Glomerular visceral epithelial cell (primary cell): ENCODE measurements around the gene SEC11A.

Experiments used
- DNase-seq: peaks from one replicate; pipeline ENCODE4 v3.0.0-alpha.2; 2016; ENCODE audit errors: extremely low spot score

The SEC11A gene

DNA sequence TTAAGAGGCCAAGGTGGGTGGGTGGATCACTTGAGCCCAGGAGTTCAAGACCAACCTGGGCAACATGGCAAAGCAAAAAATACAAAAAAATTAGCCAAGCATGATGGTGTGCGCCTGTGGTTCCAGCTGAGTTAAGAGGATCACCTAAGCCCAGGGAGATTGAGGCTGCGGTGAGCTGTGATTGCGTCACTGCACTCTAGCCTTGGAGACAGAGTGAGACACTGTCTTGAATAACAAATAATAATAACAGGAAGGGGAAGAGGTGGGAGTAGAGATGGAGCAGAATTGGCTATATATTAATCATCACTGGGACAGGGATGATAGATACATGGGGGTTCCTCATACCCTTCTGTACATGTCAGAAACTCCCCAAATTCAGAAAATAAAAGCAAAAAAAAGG lies 34.1 kb downstream of the SEC11A start:
- peak; percentile 86 for DNase-seq

- peak; percentile 49 for DNase-seq
Measured at GRCh38 chr15:84671211-84671610, 44.7 kb downstream of the SEC11A start.

DNA sequence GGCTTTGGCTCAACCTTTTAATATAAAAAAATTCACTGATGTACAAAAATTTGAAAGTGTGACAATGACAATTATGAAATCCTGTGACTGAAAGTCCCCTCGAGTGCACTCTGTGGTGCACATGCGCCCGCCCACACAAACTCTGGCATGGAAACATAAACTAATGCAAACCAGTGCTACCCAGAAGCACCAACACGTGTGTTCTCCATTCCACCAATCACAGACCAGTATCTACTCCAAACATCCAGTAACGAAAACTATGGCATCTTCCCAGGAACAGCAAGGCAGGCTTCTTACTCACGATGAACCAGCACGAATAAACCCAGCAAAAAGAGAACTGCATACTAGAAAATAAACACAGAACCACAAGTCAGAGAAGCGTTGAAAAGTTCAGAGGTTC lies 46.2 kb downstream of the SEC11A start:
- no peak for DNase-seq

DNA sequence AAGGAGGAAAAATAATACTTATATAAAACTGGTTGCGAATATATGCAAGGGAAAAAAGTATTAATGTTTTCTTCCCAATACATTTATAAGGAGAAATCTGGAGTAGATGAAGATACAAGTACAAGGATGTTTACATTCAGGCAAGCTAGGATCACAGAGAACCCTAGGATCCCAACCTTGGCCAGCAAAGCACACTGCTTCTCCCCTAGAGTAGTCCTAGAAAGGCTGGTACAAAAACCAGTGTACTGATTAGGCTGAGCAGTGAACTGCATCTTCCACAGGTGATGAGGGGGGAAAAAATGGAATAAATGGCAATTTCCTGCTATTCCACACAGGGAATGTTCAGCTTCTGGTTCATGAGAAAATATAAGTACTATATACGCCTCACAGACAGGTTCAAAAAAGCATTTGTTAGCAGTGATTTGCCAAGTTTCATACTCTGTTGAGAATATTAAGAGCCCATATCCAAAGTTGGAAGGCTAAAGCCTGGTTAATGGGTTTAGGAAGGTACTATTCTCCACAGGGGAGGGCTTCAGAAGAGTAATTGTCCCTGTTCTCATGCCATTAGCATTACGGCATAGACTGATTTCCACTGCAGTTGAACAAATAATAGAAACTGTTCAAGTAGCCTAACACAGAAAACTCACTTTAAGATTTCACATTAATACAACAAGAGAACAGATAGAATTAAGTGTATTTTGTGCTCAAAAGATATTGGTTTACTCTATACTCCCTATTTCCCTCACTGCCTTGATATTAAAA lies 47.5 kb downstream of the SEC11A start:
- DNase-seq = no peak

GRCh38 chr15:84666373-84666772 lies 49.6 kb downstream of the SEC11A start:
- no peak for DNase-seq

- no peak for DNase-seq
Measured at GRCh38 chr15:84661001-84661400, 54.9 kb downstream of the SEC11A start.

- no peak for DNase-seq
Measured at GRCh38 chr15:84659904-84660781, 55.8 kb downstream of the SEC11A start.

- DNase-seq = no peak
Measured at GRCh38 chr15:84658788-84659411, 57.0 kb downstream of the SEC11A start.

GRCh38 chr15:84658080-84658787 lies 57.7 kb downstream of the SEC11A start, which contains the start of gene NMB:
Gene NMB (minus strand): TSS chr15:84658199. CDS start chr15:84658152, 47 bp downstream.
- DNase-seq = peak; percentile 82

DNA sequence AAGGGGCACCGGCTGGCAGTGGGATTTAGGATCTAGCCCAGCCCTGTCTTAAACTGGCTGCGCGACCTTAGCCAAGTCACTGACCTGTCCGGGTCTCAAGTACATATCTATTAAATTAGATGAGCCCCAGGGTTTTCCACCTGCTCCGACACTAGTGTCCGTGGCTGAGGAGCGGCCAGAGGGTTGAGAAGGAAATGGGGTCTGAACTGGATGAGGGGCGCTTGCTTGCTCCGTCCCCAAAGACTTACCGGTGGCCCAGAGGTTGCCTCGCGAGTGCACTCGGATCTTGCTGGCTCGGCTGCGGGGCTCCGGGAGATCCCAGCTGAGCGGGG lies 58.2 kb downstream of the SEC11A start:
- no peak for DNase-seq

GRCh38 chr15:84656972-84657371 lies 59.0 kb downstream of the SEC11A start:
- no peak for DNase-seq

- peak; percentile 85 for DNase-seq
Measured at GRCh38 chr15:84654689-84655453, 61.1 kb downstream of the SEC11A start.

GRCh38 chr15:84653910-84654688 lies 61.8 kb downstream of the SEC11A start, which contains the start of gene WDR73:
Gene WDR73 (minus strand): TSS chr15:84654283. CDS start chr15:84654274, 9 bp downstream.
- peak; percentile 95 for DNase-seq

DNA sequence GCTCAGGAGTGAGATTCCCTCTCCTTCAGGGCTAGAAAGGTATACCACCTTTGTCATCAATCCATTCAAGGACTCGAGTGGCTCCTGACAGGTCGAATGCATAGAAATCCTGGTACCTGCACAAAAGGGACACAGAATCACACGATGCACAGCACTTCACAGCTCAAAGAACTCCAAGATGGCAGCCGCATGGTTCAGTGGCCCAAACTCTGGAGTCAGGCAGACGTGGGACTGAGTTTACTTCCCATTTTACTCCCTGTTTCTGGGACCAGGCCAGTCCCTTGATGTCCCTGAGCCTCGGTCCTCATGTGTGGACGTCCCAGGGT lies 62.4 kb downstream of the SEC11A start:
- DNase-seq = no peak

GRCh38 chr15:84649706-84650105 lies 66.2 kb downstream of the SEC11A start:
- no peak for DNase-seq

DNA sequence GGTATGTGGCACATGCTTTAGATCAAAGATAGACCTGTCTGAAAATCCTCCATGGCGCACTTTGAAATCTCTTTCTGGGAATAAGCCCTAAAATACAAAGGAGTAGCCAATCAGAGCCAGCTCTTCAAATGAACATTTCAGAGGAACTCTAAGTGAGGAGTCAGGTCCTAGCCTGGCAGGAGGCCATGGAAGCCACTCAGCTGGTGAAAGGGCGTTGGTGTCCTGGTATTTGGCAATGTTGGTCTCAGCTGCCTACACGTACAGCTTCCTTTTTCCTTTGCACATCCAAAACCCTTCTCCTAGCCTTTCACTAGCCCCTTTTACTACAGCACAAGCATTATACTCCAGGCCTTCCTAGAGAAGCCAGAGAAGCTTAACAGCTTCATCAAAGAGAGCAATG lies 67.4 kb downstream of the SEC11A start:
- DNase-seq = no peak

- DNase-seq = no peak
Measured at GRCh38 chr15:84647726-84648125, 68.2 kb downstream of the SEC11A start.

DNA sequence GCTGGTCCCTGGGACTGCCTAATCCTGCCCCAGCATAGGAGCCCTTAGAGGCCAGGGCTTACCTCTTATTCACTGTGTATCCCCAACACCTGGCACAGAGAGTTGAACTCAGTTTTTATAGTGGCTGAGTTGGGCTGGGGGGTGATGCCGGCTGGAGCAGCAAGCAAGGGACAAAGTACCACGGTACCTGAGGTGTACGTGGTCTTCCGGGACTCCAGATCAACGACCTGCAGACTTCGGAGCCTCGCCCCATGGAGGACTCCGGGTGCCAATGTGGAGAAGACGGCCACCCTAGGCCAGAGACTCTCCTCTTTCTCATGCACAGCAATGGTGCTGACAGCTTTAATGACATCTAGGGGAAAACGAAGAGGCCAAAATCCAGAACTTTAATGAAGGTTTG lies 69.9 kb downstream of the SEC11A start:
- no peak for DNase-seq

- DNase-seq = no peak
Measured at GRCh38 chr15:84645496-84645895, 70.4 kb downstream of the SEC11A start.

- DNase-seq = no peak
Measured at GRCh38 chr15:84643838-84644237, 72.1 kb downstream of the SEC11A start.
